Thymus (tissue), 11 donors: ENCODE results near the gene MOB3A. TPM values are rescaled to one million over a fixed set of nuclear protein-coding genes. Genes with fewer than 3 reads are reported as not detected.

Experiments
- DNase-seq, 9 donors: peaks; one replicate each; pipeline ENCODE4 v3.0.0-alpha.2; 2013; ENCODE audit warnings: low spot score in 9 of 9, low read depth in 6 of 9, missing footprints in 1 of 9
- H3K27ac ChIP-seq, 2 donors: one replicate each; pipeline ENCODE4 v1.5.1; 2013; ENCODE audit warnings: control low read depth in 1 of 2, low read depth in 1 of 2, low read length in 1 of 2, mild to moderate bottlenecking in 1 of 2, moderate library complexity in 1 of 2
- H3K27me3 ChIP-seq, 2 donors: one replicate each; pipeline ENCODE4 v1.5.1; 2013; ENCODE audit warnings: low read length in 1 of 2; ENCODE audit not compliant: control insufficient read depth in 2 of 2, insufficient read depth in 1 of 2
- H3K36me3 ChIP-seq, 2 donors: one replicate each; pipeline ENCODE4 v1.5.1; 2013; ENCODE audit warnings: low read length in 1 of 2, mild to moderate bottlenecking in 1 of 2, moderate library complexity in 1 of 2; ENCODE audit not compliant: control insufficient read depth in 2 of 2, insufficient read depth in 2 of 2
- H3K4me1 ChIP-seq, 2 donors: one replicate each; pipeline ENCODE4 v1.5.1; 2013; ENCODE audit warnings: low read length in 2 of 2; ENCODE audit not compliant: control insufficient read depth in 2 of 2, insufficient read depth in 2 of 2
- H3K4me3 ChIP-seq, 2 donors: one replicate each; pipeline ENCODE4 v1.5.1; 2013; ENCODE audit warnings: low read length in 2 of 2, control low read depth in 1 of 2, mild to moderate bottlenecking in 1 of 2
- H3K9me3 ChIP-seq, 2 donors: one replicate each; pipeline ENCODE4 v1.5.1; 2013; ENCODE audit warnings: low read length in 1 of 2, mild to moderate bottlenecking in 1 of 2; ENCODE audit not compliant: control insufficient read depth in 2 of 2, insufficient read depth in 1 of 2
- WGBS: extraction: QIAGEN DNeasy Blood & Tissue Kit; methylation state at CpG from one replicate; pipeline ENCODE4 v1.1.7; 2013; 5-methylcytosine and 5-hydroxymethylcytosine counted together
- polyA plus RNA-seq: library from polyadenylated mRNA; stranded (reverse); fragments of 200-250 nt; gene quantifications from one replicate; pipeline ENCODE4 v1.2.3, GENCODE V29; 2013
- total RNA-seq: library from RNA; stranded (reverse); fragments of 120-200 nt; gene quantifications from one replicate; pipeline ENCODE4 v1.2.4, GENCODE V29; 2013
- donor health status: healthy.

Gene MOB3A
- total and polyA plus RNA-seq, 2 donors: 20.0 to 29.7 TPM

- peaks cover 0 to 7% of the 10 kb centered on the region in 2 donors for H3K9me3 ChIP-seq
Measured at GRCh38 chr19:2047076-2047448, 49.1 kb downstream of the MOB3A start.

GRCh38 chr19:2046046-2046907, 49.8 kb downstream of the MOB3A start:
- DNase-seq: no peak
- no peaks in the 10 kb centered on the region for H3K27me3 ChIP-seq
- H3K4me3 ChIP-seq: no peak overlapping the region
- H3K36me3 ChIP-seq: peaks cover 52 to 69% of the 10 kb centered on the region in 2 donors
- no peak overlapping the region for H3K27ac ChIP-seq
- H3K9me3 ChIP-seq: peaks cover 0 to 7% of the 10 kb centered on the region in 2 donors
- 98% methylated on average over 50 of the region's 50 CpGs for WGBS
- H3K4me1 ChIP-seq: peaks cover 53 to 74% of the 10 kb centered on the region in 2 donors

More at GRCh38 chr19:2047076-2047448, 49.1 kb downstream of the MOB3A start:
- Histone ChIP-seq H3K4me1 (peaks cover 56 to 75% of the 10 kb centered on the region in 2 donors), H3K4me3 (no peak overlapping the region), H3K27ac (no peak overlapping the region), H3K27me3 (no peaks in the 10 kb centered on the region), H3K36me3 (peaks cover 52 to 66% of the 10 kb centered on the region in 2 donors)
- DNase-seq: no peak
- WGBS: 94% methylated on average over 6 of the region's 6 CpGs

GRCh38 chr19:2045501-2046045, 50.6 kb downstream of the MOB3A start:
- Histone ChIP-seq H3K4me1 (peaks cover 60 to 80% of the 10 kb centered on the region in 2 donors), H3K4me3 (no peak overlapping the region), H3K9me3 (peaks cover 0 to 7% of the 10 kb centered on the region in 2 donors), H3K27ac (no peak overlapping the region), H3K36me3 (peaks cover 59 to 76% of the 10 kb centered on the region in 2 donors), H3K27me3 (no peaks in the 10 kb centered on the region)
- WGBS: 90% methylated on average over 14 of the region's 14 CpGs
- DNase-seq: no peak

GRCh38 chr19:2044709-2045500, 51.2 kb downstream of the MOB3A start:
- H3K36me3 ChIP-seq: peaks cover 65 to 83% of the 10 kb centered on the region in 2 donors
- H3K4me3 ChIP-seq: no peak overlapping the region
- H3K4me1 ChIP-seq: peaks cover 60 to 80% of the 10 kb centered on the region in 2 donors
- H3K27me3 ChIP-seq: no peaks in the 10 kb centered on the region
- H3K27ac ChIP-seq: peak overlapping the region; percentile 9 to 81
- no peak for DNase-seq
- H3K9me3 ChIP-seq: peaks cover 0 to 7% of the 10 kb centered on the region in 2 donors
- 98% methylated on average over 18 of the region's 18 CpGs for WGBS

GRCh38 chr19:2043961-2044708, 52.0 kb downstream of the MOB3A start:
- no peaks in the 10 kb centered on the region for H3K27me3 ChIP-seq
- H3K4me1 ChIP-seq: peaks cover 52 to 73% of the 10 kb centered on the region in 2 donors
- WGBS: 90% methylated on average over 11 of the region's 11 CpGs
- H3K9me3 ChIP-seq: peaks cover 0 to 7% of the 10 kb centered on the region in 2 donors
- H3K27ac ChIP-seq: peak overlapping the region; percentile 36 to 81
- peak in 1 of 9 donors; percentile 41 for DNase-seq
- no peak overlapping the region for H3K4me3 ChIP-seq
- H3K36me3 ChIP-seq: peaks cover 73 to 87% of the 10 kb centered on the region in 2 donors

GRCh38 chr19:2043251-2043641, 52.9 kb downstream of the MOB3A start:
- DNase-seq: no peak
- peaks cover 0 to 7% of the 10 kb centered on the region in 2 donors for H3K9me3 ChIP-seq
- H3K27me3 ChIP-seq: no peaks in the 10 kb centered on the region
- peaks cover 74 to 88% of the 10 kb centered on the region in 2 donors for H3K36me3 ChIP-seq
- WGBS: 94% methylated on average over 9 of the region's 9 CpGs
- H3K4me3 ChIP-seq: no peak overlapping the region
- peaks cover 43 to 64% of the 10 kb centered on the region in 2 donors for H3K4me1 ChIP-seq
- peak overlapping the region; percentile 11 to 97 for H3K27ac ChIP-seq

- Histone ChIP-seq H3K4me3 (peak overlapping the region; percentile 55 to 59), H3K27me3 (no peaks in the 10 kb centered on the region), H3K9me3 (peaks cover 0 to 7% of the 10 kb centered on the region in 2 donors), H3K4me1 (peaks cover 38 to 58% of the 10 kb centered on the region in 2 donors), H3K36me3 (peaks cover 74 to 88% of the 10 kb centered on the region in 2 donors), H3K27ac (peak overlapping the region; percentile 80 to 97)
- WGBS: 52% methylated on average over 29 of the region's 29 CpGs
- no peak for DNase-seq
Measured at GRCh38 chr19:2042485-2043250, 53.5 kb downstream of the MOB3A start.
